NCI-H748 treated with DMSO at 0.1 percent for 48 hours (cell line): Measurements from ENCODE around the gene TMEM45A.
"Not testable (repeated sequence)": the region's sequence is repeated elsewhere in the genome, so short reads cannot be mapped to it uniquely, and the experiment has no call there.

Source experiments
- DNase-seq: peaks from one replicate; lab custom pipeline; 2025; lab: John Stamatoyannopoulos, UW

TMEM45A gene

GRCh38 chr3:100533176-100533575 is 40.8 kb downstream of the TMEM45A start:
- DNase-seq: no peak

DNA sequence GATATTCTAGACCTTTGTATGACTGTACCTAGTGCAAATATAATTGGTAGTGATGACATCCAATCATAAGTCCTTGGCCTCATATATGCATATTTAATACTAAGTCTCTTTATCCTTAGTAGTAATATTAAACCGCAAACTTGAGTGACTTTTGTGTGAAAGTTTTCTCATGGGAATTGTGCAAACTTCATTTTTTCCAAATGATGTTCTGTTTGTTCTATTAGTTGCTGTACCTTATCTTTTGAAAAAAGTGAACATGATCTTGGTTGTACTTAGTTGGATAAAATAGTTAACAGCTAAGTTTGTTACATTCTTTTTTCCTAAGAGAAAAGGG is 43.2 kb downstream of the TMEM45A start:
- no peak for DNase-seq

GRCh38 chr3:100536093-100536492 is 43.7 kb downstream of the TMEM45A start:
- no peak for DNase-seq

DNA sequence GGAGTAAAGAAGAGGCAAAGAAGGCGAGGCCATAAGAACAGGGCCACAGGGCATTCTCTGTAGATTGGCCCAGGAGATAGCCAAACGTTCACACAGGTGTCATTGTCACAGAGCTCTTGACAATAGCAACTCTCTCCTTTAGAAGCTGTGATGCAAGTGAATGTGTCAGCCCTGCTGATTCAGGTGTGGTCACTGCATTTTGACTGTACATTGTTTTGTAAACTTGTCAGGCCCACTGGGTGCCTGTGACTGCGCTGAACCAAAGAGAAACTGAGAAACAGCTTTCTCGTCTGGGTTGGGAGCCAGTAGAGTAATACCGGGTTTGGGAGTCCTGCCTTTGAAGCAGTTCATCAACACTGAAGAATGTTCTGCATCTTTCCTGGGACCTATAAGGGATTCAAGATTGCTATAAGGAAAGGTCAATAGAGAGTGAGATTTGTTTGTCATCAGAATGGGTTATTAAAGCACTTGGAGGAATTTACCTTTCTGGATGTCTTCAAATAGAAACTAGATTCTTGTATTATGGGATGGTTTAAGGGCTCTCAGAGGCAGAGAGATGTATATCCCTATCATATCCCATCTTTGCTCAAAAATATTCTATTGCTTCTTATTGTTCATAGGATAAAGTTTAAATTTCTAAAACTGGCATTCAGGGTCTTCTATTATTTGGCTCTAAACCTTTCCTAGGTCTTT is 45.4 kb downstream of the TMEM45A start:
- DNase-seq: no peak

DNA sequence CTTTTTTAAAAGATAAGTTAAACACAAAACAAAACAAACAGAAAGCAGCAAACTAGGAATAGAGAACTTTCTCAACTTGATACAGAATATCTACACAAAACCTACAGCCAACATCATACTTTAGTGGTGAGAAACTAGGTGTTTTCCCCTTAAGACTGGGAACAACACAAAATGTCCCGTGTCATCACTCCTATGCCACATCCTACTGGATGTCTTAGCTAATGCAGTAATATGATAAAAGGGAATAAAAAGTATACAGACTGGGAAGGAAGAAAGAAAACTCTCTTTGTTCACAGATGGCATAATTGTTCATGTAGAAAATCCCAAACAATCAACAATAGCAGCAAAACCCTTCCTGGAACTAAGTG is 45.9 kb downstream of the TMEM45A start:
- DNase-seq: no peak

- DNase-seq: no peak
Observed at GRCh38 chr3:100540791-100541334, 48.4 kb downstream of the TMEM45A start.

DNA sequence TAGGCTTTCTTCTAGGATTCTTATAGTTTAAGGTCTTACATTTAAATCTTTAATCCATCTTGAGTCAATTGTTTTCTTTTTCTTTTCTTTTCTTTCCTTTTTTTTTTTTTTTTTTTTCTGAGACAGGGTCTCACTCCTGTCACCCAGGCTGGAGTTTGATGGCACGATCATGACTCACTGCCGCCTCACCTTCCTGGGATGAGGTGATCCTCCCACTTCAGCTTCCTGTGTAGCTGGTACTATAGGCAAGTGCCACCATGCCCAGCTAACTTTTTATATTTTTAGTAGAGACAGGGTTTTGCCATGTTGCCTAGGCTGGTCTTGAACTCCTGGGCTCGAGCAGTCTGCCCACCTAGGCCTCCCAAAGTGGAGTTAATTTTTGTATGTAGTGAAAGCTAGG is 49.0 kb downstream of the TMEM45A start:
- not testable (repeated sequence) for DNase-seq

DNA sequence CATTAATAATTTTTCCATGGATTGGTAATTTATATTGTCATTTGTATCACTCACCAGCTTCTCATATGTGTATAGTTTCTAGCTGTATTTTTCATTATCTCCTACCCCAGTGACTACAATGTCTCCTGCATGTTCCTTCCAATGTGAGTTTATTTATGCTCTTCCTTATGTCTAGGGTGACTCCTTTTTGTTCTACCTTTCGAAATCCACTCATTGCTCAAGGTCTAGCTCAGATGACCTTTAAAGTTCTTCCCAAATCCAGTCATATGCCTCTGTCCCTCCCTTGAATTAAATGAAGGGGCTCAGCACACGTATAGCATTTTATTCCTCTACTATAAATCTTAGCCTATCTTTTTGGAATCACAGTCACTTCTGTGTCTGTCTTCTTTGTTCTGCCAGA is 53.0 kb downstream of the TMEM45A start:
- DNase-seq: no peak

DNA sequence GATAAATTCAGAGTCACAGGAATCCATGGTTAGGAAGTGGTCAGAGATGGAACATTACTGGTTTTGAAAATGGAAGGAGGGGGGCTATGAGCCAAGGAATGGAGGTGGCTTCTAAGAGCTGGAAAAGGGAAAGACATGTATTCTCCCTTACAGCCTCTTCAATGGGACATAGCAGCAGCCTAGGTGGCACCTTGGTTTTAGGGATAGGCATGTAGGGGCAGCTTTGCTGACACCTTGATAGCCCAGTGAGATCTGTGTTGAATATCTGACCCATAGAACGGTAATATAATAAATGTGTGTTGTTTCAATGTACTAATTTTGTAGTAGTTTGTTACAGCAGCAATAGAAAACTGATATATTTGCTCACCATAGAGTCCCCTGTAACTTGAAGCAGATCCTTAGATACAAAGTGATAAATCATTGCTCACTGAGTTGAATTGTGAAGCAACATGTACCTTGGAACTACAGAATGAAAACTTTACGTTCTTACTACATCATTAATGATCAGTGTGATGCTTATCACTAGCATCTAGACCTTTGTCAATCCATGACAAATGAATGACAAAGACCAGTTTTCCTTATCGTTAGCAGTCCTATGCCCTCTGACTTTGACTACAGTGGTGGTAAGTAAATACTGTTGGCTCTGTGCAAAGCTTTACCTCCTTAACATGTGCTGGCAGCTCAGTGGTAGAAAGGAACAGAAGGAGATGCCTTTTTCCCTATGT is 53.8 kb downstream of the TMEM45A start:
- DNase-seq: no peak

GRCh38 chr3:100548053-100548452 is 55.6 kb downstream of the TMEM45A start:
- DNase-seq: peak; percentile 17

DNA sequence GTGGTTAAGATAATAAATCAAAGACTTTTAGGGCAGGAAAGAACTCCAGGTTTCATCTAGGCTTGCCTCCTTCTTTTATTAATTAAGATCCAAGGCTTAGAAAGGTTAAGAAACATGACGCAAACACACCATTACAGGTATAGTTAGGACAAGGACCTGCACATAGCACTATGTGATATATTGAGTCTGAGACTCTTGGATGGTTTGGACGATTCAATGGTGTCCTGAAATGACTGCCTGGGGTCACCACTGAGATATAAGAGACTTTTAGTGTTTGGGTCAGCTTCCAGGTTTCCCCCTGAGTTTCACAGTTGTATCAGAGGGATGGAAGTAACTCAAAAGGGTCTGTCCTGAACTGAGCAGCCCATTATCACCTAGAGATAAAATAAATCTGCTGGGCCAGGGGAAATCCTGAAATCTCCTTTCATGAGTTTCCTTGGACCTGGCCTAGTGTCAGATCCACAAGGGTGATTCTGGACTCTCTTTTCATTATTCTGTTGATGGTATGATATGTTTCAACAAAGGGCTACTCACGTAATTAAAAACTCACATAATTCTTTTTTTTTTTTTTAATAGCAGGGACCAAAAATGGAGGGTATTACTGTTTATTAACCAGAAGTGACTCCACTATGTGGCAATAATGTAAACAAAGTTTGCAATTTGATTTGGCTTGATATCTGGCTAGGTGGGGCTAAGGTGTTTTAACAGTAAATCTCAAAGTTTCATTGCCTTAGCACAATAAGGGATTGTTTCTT is 61.4 kb downstream of the TMEM45A start:
- no peak for DNase-seq

DNA sequence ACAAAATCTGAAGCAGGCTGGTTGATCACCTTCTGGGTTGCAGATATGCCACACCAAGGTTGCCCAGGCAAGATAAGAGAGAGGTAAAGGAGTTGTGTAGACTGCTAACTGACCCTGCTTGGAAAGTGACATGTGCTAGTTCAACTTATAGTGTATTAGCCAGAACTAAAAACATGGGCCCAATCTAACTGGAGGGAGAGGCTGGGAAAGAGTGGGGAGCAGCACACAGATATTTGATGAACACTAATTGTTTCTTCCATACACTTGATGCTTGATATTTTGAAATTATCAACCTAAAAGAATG is 61.9 kb downstream of the TMEM45A start:
- DNase-seq: no peak

DNA sequence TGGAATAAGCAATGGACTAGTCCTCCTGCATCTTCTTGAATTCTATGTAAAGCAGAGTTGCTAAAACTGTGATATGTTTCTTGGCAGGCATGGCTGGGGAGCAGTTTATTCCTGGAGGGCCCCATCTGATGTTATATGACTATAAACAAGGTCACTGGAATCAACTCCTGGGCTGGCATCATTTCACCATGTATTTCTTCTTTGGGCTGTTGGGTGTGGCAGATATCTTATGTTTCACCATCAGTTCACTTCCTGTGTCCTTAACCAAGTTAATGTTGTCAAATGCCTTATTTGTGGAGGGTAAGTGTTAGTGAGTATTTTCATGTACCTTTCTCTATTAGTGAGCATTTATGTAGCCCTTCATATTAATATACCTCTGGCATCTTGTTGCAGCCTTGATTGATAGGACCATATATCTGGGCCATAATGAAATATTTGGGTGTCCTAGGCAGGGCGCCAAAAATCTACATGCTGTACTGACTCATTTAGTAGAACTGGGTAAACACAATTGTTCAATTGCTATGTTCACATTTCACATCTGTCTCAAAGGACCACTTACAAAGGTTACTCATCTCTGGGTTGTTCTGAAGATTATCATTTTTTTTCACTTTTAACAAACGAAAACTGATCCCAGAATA is 64.4 kb downstream of the TMEM45A start:
- DNase-seq: no peak

- DNase-seq: no peak
Observed at GRCh38 chr3:100558233-100558632, 65.8 kb downstream of the TMEM45A start.

GRCh38 chr3:100560426-100560825 is 68.0 kb downstream of the TMEM45A start:
- no peak for DNase-seq

DNA sequence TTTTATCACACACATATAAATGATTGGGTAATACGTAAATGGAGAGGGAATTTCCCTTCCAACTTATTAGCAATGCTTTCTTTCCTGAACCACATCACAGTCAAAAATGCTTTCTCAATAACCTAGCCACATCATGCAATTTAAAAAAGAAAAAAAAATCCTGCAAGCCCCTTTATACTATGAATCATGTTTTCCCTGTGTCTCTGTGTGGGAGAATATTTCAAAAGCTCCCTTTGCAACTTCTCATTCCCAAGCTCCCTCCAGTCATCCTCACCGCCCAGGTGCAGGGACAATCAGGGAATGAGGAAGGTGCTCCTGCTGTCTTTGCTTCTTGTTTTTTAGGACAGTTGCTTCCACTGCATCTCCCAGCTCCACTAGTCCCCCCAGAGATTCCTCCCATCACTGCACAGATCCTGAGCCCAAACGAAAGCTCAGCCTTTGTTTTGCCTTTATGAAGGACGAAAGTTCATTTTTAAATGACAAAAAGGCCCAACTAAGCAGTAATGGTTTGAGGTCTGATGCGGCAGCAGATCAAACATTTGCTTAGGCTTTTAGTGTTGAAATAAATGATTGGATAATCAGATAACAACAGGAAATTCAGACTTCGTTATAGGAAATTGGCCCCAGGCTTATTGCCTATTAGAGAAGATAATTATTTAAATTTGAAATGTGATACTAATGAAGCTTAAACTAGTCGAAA is 69.2 kb downstream of the TMEM45A start:
- no peak for DNase-seq

- DNase-seq: no peak
Observed at GRCh38 chr3:100562224-100562857, 69.9 kb downstream of the TMEM45A start.

- DNase-seq: no peak
Observed at GRCh38 chr3:100563228-100563627, 70.8 kb downstream of the TMEM45A start.

DNA sequence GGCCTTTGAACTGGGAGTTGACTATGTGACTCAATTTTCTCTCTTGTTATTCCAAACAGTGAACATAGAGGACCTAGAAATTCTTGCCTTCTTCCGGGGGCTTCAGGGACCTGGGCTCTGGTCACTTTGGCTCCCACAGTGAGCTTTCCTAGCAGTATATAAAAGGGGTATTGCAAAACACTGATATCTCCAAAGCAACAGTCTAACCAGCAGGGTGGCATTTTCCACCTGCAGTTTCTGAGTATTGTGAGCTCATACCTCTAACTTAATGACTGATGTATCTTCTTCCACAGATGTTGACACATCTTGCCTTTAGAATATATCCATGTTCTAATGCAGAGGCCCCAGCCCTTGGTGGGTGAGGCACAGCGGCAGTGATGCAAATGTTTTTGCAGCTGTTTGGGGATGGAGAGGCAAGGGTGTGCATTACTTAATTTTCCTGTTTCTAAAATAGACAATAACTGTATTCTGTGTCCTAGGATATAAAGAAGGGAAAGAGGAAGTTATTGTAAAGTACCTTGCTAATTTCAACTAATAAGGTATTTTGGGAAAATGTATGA is 71.3 kb downstream of the TMEM45A start:
- DNase-seq: no peak

GRCh38 chr3:100570811-100571210 is 78.4 kb downstream of the TMEM45A start:
- DNase-seq: no peak

DNA sequence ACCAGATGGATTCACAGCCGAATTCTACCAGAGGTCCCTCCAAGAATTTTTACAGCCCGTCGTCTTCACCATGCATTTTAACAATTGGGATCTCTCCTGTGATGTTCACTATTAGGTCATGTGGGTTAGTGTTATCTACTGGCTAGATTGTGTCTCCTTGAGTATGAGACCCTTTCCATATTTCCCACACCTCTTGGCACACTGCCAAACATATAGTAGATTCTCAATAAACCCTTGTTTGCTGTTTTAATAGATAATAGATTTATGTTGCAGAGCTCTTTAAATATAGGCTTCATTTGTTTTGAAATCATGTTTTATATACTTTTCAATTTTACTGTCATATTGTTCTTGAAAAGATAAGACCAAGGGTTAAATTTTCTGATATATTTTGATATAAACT is 82.1 kb downstream of the TMEM45A start:
- no peak for DNase-seq
